T-helper 22 cell (primary cell): Measurements from ENCODE around the gene ATG7.

Experiments used
- DNase-seq: peaks from one replicate; pipeline ENCODE4 v3.0.0-alpha.2; 2020; ENCODE audit warnings: low read depth

Gene ATG7

GRCh38 chr3:11555881-11556633, 283.9 kb downstream of the ATG7 start:
- no peak for DNase-seq

- DNase-seq = no peak
Observed at GRCh38 chr3:11556851-11557644, 284.9 kb downstream of the ATG7 start.

- no peak for DNase-seq
Observed at GRCh38 chr3:11558002-11558401, 285.8 kb downstream of the ATG7 start.

- DNase-seq = no peak
Observed at GRCh38 chr3:11558411-11558903, 286.3 kb downstream of the ATG7 start.

- no peak for DNase-seq
Observed at GRCh38 chr3:11558918-11559815, 287.0 kb downstream of the ATG7 start.

- no peak for DNase-seq
Observed at GRCh38 chr3:11559816-11560633, 287.8 kb downstream of the ATG7 start.

GRCh38 chr3:11560746-11561145, 288.5 kb downstream of the ATG7 start:
- DNase-seq = no peak

GRCh38 chr3:11562277-11562881, 290.2 kb downstream of the ATG7 start:
- no peak for DNase-seq

- no peak for DNase-seq
Observed at GRCh38 chr3:11563159-11563864, 291.1 kb downstream of the ATG7 start.

GRCh38 chr3:11563865-11564185, 291.6 kb downstream of the ATG7 start:
- no peak for DNase-seq

GRCh38 chr3:11564577-11565001, 292.4 kb downstream of the ATG7 start:
- no peak for DNase-seq

GRCh38 chr3:11565072-11565471, 292.9 kb downstream of the ATG7 start:
- DNase-seq = no peak

- no peak for DNase-seq
Observed at GRCh38 chr3:11565492-11565891, 293.3 kb downstream of the ATG7 start.

GRCh38 chr3:11565932-11566331, 293.7 kb downstream of the ATG7 start:
- DNase-seq = no peak

GRCh38 chr3:11566478-11566877, 294.3 kb downstream of the ATG7 start:
- DNase-seq = no peak

- no peak for DNase-seq
Observed at GRCh38 chr3:11566916-11567315, 294.7 kb downstream of the ATG7 start.

- DNase-seq = no peak
Observed at GRCh38 chr3:11567516-11568467, 295.6 kb downstream of the ATG7 start.

GRCh38 chr3:11568503-11569155, 296.4 kb downstream of the ATG7 start:
- no peak for DNase-seq
